Measurements from ENCODE around the gene SNAP29.
"Not testable (repeated sequence)": the region's sequence is repeated elsewhere in the genome, so short reads cannot be mapped to it uniquely, and the experiment has no call there.

SNAP29 gene

GRCh38 chr22:20858615-20859416 lies at the start of gene SNAP29, which contains the start of gene PI4KA:
Gene SNAP29 (plus strand): TSS chr22:20859007. CDS start chr22:20859111, 104 bp downstream.
Gene PI4KA (minus strand): TSS chr22:20858811. CDS start chr22:20858725, 86 bp downstream.
- DNase-seq (ENCODE audit: low spot score) = peak; percentile 99

- DNase-seq (ENCODE audit: low spot score) = no peak
Measured at GRCh38 chr22:20809538-20810185, 49.1 kb upstream of the SNAP29 start.

GRCh38 chr22:20810645-20811044 lies 48.2 kb upstream of the SNAP29 start:
- DNase-seq (ENCODE audit: low spot score) = no peak

GRCh38 chr22:20811171-20811570 lies 47.6 kb upstream of the SNAP29 start:
- no peak for DNase-seq (ENCODE audit: low spot score)

- DNase-seq (ENCODE audit: low spot score) = no peak
Measured at GRCh38 chr22:20811971-20812660, 46.7 kb upstream of the SNAP29 start.

GRCh38 chr22:20813056-20813455 lies 45.8 kb upstream of the SNAP29 start:
- no peak for DNase-seq (ENCODE audit: low spot score)

GRCh38 chr22:20814221-20814808 lies 44.5 kb upstream of the SNAP29 start:
- DNase-seq (ENCODE audit: low spot score) = no peak

- DNase-seq (ENCODE audit: low spot score) = no peak
Measured at GRCh38 chr22:20815477-20816050, 43.2 kb upstream of the SNAP29 start.

- no peak for DNase-seq (ENCODE audit: low spot score)
Measured at GRCh38 chr22:20816559-20816958, 42.2 kb upstream of the SNAP29 start.

GRCh38 chr22:20818471-20818870 lies 40.3 kb upstream of the SNAP29 start:
- no peak for DNase-seq (ENCODE audit: low spot score)

- DNase-seq (ENCODE audit: low spot score) = no peak
Measured at GRCh38 chr22:20819471-20819870, 39.3 kb upstream of the SNAP29 start.

- not testable (repeated sequence) for DNase-seq (ENCODE audit: low spot score)
Measured at GRCh38 chr22:20821717-20822239, 37.0 kb upstream of the SNAP29 start.

GRCh38 chr22:20822240-20822639 lies 36.6 kb upstream of the SNAP29 start:
- no peak for DNase-seq (ENCODE audit: low spot score)

GRCh38 chr22:20823264-20823663 lies 35.5 kb upstream of the SNAP29 start:
- no peak for DNase-seq (ENCODE audit: low spot score)

- not testable (repeated sequence) for DNase-seq (ENCODE audit: low spot score)
Measured at GRCh38 chr22:20825216-20825615, 33.6 kb upstream of the SNAP29 start.

- DNase-seq (ENCODE audit: low spot score) = no peak
Measured at GRCh38 chr22:20825624-20826023, 33.2 kb upstream of the SNAP29 start.

- not testable (repeated sequence) for DNase-seq (ENCODE audit: low spot score)
Measured at GRCh38 chr22:20826373-20827152, 32.2 kb upstream of the SNAP29 start.

GRCh38 chr22:20829491-20830134 lies 29.2 kb upstream of the SNAP29 start:
- no peak for DNase-seq (ENCODE audit: low spot score)

- DNase-seq (ENCODE audit: low spot score) = no peak
Measured at GRCh38 chr22:20833225-20833665, 25.6 kb upstream of the SNAP29 start.

- no peak for DNase-seq (ENCODE audit: low spot score)
Measured at GRCh38 chr22:20834206-20834605, 24.6 kb upstream of the SNAP29 start.
